IPS-18a (cell line): ENCODE data around the gene ISYNA1.

Source experiments
- H3K27ac ChIP-seq: one replicate; pipeline ENCODE4 v1.5.1; 2013; ENCODE audit warnings: low read length
- H3K27me3 ChIP-seq: one replicate; pipeline ENCODE4 v1.6.1; 2013; ENCODE audit warnings: mild to moderate bottlenecking, low read length; ENCODE audit not compliant: control insufficient read depth, insufficient read depth
- H3K36me3 ChIP-seq: one replicate; pipeline ENCODE4 v1.6.1; 2013; ENCODE audit warnings: low read depth, low read length; ENCODE audit not compliant: control insufficient read depth
- H3K4me1 ChIP-seq: one replicate; pipeline ENCODE4 v1.6.1; 2013; ENCODE audit warnings: low read depth, low read length; ENCODE audit not compliant: control insufficient read depth
- H3K4me3 ChIP-seq: one replicate; pipeline ENCODE4 v1.5.1; 2013; ENCODE audit warnings: low read length
- H3K9ac ChIP-seq: one replicate; pipeline ENCODE4 v1.6.1; 2013; ENCODE audit warnings: mild to moderate bottlenecking, low read length, moderate library complexity
- H3K9me3 ChIP-seq: one replicate; pipeline ENCODE4 v1.6.1; 2013; ENCODE audit warnings: low read depth, low read length; ENCODE audit not compliant: control insufficient read depth

ISYNA1 gene

DNA sequence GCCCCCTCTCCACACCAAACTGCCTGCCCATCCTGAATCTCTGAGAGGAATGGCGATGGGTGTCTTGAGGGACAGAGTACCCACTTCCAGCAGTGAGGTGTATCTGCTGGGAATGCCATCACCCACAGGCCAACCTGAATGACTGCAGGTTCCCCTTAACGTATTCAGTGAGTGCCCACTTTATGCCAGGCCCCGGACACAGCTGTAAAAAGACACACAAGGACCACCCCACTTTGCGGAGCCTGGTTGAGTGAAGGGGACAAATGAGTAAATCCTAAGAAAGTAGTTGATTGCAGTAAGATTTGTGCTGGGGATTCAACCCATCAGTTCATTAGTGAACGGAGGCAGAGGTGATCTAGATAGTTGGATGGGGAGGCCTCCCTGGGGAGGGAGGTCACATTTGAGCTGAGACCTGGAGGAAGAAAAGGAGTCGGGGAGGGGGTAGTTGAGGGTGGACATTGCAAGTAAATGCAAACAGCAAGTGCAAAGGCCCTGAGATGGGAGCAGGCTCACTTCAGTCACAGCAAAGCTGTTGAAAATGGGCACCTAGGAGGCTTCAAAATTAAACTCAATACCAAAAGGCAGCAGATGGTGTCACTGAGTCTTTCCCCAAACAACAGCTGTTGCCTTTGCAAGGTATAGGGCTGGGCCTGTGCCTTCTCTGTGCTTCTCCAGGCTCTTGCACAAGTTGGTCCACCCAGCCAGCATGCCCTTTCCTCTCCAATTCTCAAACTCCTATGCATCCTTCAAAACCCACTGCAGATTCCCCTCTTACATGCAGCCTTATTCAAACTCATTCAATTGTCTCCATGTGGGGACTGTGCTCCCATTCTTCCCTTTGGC is 47.6 kb downstream of the ISYNA1 start:
- Histone ChIP-seq H3K9ac (no peak overlapping the region), H3K27ac (no peak overlapping the region), H3K4me3 (no peak overlapping the region), H3K9me3 (no peaks in the 10 kb centered on the region), H3K36me3 (no peaks in the 10 kb centered on the region), H3K4me1 (no peaks in the 10 kb centered on the region), H3K27me3 (peaks cover 32% of the 10 kb centered on the region)

DNA sequence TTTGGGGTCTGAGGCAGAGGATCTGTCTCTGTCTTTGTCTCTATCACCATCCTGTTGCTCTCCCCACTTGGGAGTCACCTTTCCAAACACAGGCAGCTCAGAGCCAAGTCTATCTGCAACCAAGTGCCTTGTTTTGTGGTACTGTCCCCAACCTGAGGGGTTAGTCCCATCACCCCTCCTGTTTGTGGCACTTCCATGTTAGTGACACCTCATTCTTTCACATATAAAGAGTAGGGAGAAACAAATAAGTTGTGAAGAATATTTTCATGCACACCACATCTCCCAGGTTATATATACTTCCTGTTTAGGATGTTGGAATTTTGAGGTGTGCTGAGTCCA is 48.2 kb downstream of the ISYNA1 start:
- H3K9me3 ChIP-seq = no peaks in the 10 kb centered on the region
- no peaks in the 10 kb centered on the region for H3K4me1 ChIP-seq
- H3K9ac ChIP-seq = no peak overlapping the region
- H3K36me3 ChIP-seq = no peaks in the 10 kb centered on the region
- H3K27ac ChIP-seq = no peak overlapping the region
- H3K27me3 ChIP-seq = peaks cover 32% of the 10 kb centered on the region
- no peak overlapping the region for H3K4me3 ChIP-seq

DNA sequence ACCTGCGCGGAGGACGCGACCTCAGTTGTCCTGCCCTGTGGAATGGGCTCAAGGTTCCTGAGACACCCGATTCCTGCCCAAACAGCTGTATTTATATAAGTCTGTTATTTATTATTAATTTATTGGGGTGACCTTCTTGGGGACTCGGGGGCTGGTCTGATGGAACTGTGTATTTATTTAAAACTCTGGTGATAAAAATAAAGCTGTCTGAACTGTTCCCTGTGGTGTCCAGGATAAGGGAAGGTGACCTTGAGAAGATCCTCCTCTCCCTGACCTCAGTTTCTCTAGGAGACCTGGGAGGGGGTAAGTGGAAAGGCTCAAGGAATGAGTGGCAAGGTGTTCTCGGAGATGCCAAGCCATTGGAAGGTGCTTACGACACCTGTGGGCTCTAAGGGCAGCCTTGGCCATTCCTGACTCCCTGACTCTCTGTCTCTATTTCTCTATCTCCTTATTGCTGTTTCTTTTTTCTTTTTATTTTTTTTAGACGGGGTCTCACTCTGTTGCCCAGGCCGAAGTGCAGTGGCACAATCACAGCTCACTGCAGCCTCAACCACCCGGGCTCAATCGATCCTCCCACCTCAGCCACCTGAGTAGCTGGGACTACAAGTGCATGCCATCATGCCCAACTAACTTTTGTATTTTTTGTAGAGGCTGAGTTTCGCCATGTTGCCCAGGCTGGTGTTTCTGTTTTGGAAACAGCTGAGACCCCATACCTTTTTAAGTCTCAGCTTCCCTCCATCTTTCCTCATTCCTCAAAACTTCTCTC is 48.8 kb downstream of the ISYNA1 start:
- Histone ChIP-seq H3K27ac (no peak overlapping the region), H3K36me3 (no peaks in the 10 kb centered on the region), H3K9ac (no peak overlapping the region), H3K4me3 (peak overlapping the region; percentile 33), H3K27me3 (peaks cover 32% of the 10 kb centered on the region), H3K4me1 (no peaks in the 10 kb centered on the region), H3K9me3 (no peaks in the 10 kb centered on the region)

DNA sequence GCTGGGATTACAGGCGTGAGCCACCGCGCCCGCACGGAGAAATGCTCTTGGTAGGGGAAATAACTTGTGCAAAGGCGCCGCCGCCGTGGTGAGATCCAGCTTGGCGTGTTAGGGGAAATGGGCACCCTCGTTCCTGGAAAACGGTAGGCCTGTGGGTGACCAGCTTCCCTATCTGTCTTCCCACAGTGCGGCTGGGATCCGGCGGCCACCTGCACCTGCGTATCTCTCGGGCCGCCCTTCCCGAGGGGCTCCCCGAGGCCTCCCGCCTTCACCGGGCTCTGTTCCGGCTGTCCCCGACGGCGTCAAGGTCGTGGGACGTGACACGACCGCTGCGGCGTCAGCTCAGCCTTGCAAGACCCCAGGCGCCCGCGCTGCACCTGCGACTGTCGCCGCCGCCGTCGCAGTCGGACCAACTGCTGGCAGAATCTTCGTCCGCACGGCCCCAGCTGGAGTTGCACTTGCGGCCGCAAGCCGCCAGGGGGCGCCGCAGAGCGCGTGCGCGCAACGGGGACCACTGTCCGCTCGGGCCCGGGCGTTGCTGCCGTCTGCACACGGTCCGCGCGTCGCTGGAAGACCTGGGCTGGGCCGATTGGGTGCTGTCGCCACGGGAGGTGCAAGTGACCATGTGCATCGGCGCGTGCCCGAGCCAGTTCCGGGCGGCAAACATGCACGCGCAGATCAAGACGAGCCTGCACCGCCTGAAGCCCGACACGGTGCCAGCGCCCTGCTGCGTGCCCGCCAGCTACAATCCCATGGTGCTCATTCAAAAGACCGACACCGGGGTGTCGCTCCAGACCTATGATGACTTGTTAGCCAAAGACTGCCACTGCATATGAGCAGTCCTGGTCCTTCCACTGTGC is 49.6 kb downstream of the ISYNA1 start:
- Histone ChIP-seq H3K9me3 (no peaks in the 10 kb centered on the region), H3K27me3 (peaks cover 32% of the 10 kb centered on the region), H3K4me1 (no peaks in the 10 kb centered on the region), H3K9ac (no peak overlapping the region), H3K4me3 (peak overlapping the region; percentile 33), H3K36me3 (no peaks in the 10 kb centered on the region), H3K27ac (no peak overlapping the region)

DNA sequence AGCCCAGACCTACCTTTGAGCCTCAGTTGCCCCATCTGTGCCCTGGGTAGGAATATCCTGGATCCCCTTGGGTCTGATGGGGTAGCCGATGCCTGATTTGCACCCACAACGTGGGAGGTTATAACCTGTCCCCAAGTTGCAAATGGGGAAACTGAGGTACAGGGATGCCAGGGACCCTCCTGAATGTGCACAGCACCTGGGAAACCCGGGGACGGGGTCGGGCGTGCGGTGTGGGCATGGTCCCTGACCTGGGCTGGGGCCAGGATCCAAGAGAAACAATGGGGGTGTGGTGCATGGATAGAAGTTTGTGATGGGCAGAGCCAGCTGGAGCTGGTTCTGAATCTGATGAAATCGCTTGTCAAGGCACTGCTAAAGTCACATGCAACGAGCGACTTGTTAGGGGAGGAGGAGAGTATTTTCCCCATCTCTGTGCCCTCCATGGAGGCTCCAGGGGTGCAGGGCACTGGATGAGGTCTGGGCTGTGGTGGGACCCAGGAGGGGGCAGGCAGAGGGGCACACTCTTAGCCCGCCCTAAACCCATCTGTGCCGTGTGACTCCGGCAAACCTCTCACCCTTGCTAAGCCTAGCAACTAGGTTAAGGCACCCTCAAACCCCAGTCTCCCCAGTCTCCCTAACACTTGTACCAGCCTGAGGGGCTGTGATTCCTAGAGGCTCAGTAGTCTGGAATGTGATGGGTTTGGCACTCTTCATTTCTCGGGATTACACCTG is 51.2 kb downstream of the ISYNA1 start:
- peak overlapping the region; percentile 0 for H3K4me3 ChIP-seq
- no peaks in the 10 kb centered on the region for H3K4me1 ChIP-seq
- H3K27ac ChIP-seq = no peak overlapping the region
- H3K27me3 ChIP-seq = peaks cover 32% of the 10 kb centered on the region
- H3K9ac ChIP-seq = no peak overlapping the region
- no peaks in the 10 kb centered on the region for H3K9me3 ChIP-seq
- H3K36me3 ChIP-seq = no peaks in the 10 kb centered on the region

DNA sequence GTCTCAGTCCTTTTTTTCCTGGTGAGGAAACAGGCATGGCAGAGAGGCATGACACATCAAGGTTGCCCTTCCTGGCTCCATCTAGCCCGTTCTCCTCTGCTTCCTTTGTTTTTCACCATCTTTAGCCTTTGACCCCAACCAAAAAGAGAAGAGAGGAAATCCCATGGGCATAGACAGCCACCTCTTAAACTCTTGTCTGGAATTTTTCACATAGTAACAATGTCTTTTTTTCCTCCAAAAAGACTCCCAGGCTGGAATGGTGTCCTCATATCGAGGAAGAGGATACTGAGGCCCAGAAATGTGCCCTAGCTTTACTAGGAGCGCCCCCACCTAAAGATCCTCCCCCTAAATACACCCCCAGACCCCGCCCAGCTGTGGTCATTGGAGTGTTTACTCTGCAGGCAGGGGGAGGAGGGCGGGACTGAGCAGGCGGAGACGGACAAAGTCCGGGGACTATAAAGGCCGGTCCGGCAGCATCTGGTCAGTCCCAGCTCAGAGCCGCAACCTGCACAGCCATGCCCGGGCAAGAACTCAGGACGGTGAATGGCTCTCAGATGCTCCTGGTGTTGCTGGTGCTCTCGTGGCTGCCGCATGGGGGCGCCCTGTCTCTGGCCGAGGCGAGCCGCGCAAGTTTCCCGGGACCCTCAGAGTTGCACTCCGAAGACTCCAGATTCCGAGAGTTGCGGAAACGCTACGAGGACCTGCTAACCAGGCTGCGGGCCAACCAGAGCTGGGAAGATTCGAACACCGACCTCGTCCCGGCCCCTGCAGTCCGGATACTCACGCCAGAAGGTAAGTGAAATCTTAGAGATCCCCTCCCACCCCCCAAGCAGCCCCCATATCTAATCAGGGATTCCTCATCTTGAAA is 52.0 kb downstream of the ISYNA1 start, which contains the start of gene GDF15:
TSS of gene GDF15 (plus strand) at position 484 of the 868 bp plus-strand sequence. CDS start at position 516, 32 bp downstream.
- Histone ChIP-seq H3K27me3 (peaks cover 32% of the 10 kb centered on the region), H3K36me3 (no peaks in the 10 kb centered on the region), H3K9ac (no peak within 1 kb of the TSS), H3K4me3 (peak within 1 kb of the TSS; percentile 0), H3K27ac (no peak within 1 kb of the TSS), H3K9me3 (no peaks in the 10 kb centered on the region), H3K4me1 (no peaks in the 10 kb centered on the region)

DNA sequence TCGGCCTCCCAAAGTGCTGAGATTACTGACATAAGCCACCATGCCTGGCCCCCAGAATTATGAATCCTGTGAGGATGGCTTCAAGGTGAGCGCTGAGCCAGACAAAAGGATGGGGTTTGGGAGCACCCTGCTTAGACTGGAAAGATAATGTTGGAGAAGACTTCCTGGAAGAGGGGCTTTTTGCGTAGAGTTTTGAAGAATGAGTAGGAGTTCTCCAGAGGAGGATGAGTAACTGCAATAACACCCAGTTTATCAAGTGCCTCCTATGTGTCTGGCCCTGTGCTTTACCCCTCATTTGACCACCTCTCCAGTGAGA is 52.6 kb downstream of the ISYNA1 start:
- no peak overlapping the region for H3K4me3 ChIP-seq
- H3K9ac ChIP-seq = no peak overlapping the region
- peaks cover 32% of the 10 kb centered on the region for H3K27me3 ChIP-seq
- no peaks in the 10 kb centered on the region for H3K4me1 ChIP-seq
- no peak overlapping the region for H3K27ac ChIP-seq
- no peaks in the 10 kb centered on the region for H3K36me3 ChIP-seq
- no peaks in the 10 kb centered on the region for H3K9me3 ChIP-seq

DNA sequence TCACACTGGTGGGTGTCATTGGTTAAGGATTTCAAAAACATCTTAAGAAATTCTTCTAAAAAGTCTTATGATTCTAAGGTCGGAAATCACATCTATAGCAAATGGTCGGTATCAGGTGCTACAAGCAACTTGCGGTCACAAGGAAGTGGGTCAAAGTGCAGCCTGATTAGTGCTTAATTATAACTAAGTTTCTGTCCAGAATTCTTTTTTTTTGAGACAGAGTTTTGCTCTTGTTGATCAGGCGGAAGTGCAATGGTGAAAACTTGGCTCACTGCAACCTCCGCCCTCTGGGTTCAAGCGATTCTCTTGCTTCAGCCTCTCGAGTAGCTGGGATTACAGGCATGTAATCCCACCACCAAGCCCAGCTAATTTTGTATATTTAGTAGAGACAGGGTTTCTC is 53.2 kb downstream of the ISYNA1 start:
- Histone ChIP-seq H3K4me1 (no peaks in the 10 kb centered on the region), H3K27me3 (peaks cover 32% of the 10 kb centered on the region), H3K4me3 (no peak overlapping the region), H3K9ac (no peak overlapping the region), H3K9me3 (no peaks in the 10 kb centered on the region), H3K27ac (no peak overlapping the region), H3K36me3 (no peaks in the 10 kb centered on the region)
